H1 (cell line): ENCODE data around the gene ANKS1B.

Experiments
- BRCA1 ChIP-seq: IDR thresholded peaks from 2 replicates; pipeline ENCODE4 v1.6.1; 2012; ENCODE audit warnings: low read depth, low read length, improper control_type of control experiment
- CREB1 ChIP-seq: IDR thresholded peaks from 2 replicates; pipeline ENCODE4 v1.6.1; 2012; ENCODE audit warnings: inconsistent platforms
- EGR1 ChIP-seq: IDR thresholded peaks from 2 replicates; pipeline ENCODE4 v1.6.1; 2011; ENCODE audit warnings: low read depth, low read length, borderline replicate concordance
- JUND ChIP-seq: IDR thresholded peaks from 2 replicates; pipeline ENCODE4 v1.6.1; 2011; ENCODE audit warnings: mild to moderate bottlenecking, improper control_type of control experiment, low read length
- KDM5A ChIP-seq: fragments of 200-600 bp; IDR thresholded peaks from 2 replicates; pipeline ENCODE4 v1.7.1; 2012; ENCODE audit warnings: mild to moderate bottlenecking, low read length, inconsistent platforms, mixed read lengths
- PHF8 ChIP-seq: fragments of 200-600 bp; sonication (generic); conservative IDR thresholded peaks from 2 replicates; pipeline ENCODE4 v1.7.1; 2012; ENCODE audit warnings: low read depth, mild to moderate bottlenecking, inconsistent platforms, low read length, moderate library complexity
- POLR2A ChIP-seq, 2 experiments: IDR thresholded peaks; 1 replicate in 1 of 2; 2 replicates in 1 of 2; pipeline ENCODE4 v1.6.1; 2011; ENCODE audit warnings: low read depth in 2 of 2, low read length in 2 of 2, mild to moderate bottlenecking in 2 of 2; ENCODE audit errors: control extremely low read depth in 1 of 2
- POLR2AphosphoS5 ChIP-seq: IDR thresholded peaks from 2 replicates; pipeline ENCODE4 v1.6.1; 2011; ENCODE audit warnings: low read depth, low read length
- RAD21 ChIP-seq, 2 experiments: IDR thresholded peaks in 1 of 2; conservative IDR thresholded peaks in 1 of 2; 2 replicates each; pipeline ENCODE4 v1.6.1; 2011; ENCODE audit warnings: low read depth in 2 of 2, low read length in 2 of 2, improper control_type of control experiment in 1 of 2, inconsistent platforms in 1 of 2, mild to moderate bottlenecking in 1 of 2, moderate library complexity in 1 of 2
- SIRT6 ChIP-seq: IDR thresholded peaks from one replicate; pipeline ENCODE4 v1.7.1; 2012; ENCODE audit warnings: low read length, inconsistent platforms
- TBP ChIP-seq: IDR thresholded peaks from 2 replicates; pipeline ENCODE4 v1.6.1; 2011; ENCODE audit warnings: low read depth, low read length, improper control_type of control experiment
- TEAD4 ChIP-seq: IDR thresholded peaks from 2 replicates; pipeline ENCODE4 v1.6.1; 2012; ENCODE audit warnings: low read depth, low read length, inconsistent platforms, mixed read lengths
- TF ChIP-seq, protein P1 (sequence below), 3 experiments: IDR thresholded peaks; 1 replicate in 2 of 3; 2 replicates in 1 of 3; pipeline versions ENCODE4 v1.5.1 to v1.6.1; 2011; ENCODE audit warnings: low read length in 3 of 3, mild to moderate bottlenecking in 3 of 3, inconsistent platforms in 2 of 3, low read depth in 1 of 3, moderate library complexity in 1 of 3; ENCODE audit not compliant: insufficient read depth in 1 of 3; ENCODE audit errors: control extremely low read depth in 1 of 3
- TF ChIP-seq, protein P2 (sequence below): IDR thresholded peaks from 2 replicates; pipeline ENCODE4 v1.6.1; 2012; ENCODE audit warnings: inconsistent platforms

DNA sequence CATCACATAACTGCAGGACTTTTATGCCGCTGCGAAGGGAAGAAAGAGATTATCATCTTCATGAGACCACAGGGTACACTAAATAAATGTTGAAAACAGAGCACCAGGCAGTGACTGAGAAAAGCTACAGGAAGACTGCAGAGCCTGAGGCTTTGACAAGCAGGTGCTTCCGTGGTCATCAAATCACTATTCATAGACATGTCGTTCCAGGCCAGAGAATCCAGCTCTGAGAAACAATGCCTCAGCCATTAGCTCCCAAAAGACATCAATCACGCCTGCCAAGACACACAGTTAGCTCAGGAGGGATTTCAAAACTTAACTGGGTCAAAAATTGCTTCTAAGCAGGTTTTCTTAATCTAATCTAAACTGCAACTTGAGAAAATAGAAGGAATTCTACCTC is 384.3 kb downstream of the ANKS1B start:
- TF ChIP-seq POLR2AphosphoS5, result no peak
- no peak for TF ChIP-seq TEAD4
- TF ChIP-seq POLR2A (IDR thresholded peaks at IDR 0.05; ENCODE audit: control extremely low read depth in 1 of 2, low read depth in 2 of 2, low read length in 2 of 2), result no peak
- TF ChIP-seq, protein P1, sequence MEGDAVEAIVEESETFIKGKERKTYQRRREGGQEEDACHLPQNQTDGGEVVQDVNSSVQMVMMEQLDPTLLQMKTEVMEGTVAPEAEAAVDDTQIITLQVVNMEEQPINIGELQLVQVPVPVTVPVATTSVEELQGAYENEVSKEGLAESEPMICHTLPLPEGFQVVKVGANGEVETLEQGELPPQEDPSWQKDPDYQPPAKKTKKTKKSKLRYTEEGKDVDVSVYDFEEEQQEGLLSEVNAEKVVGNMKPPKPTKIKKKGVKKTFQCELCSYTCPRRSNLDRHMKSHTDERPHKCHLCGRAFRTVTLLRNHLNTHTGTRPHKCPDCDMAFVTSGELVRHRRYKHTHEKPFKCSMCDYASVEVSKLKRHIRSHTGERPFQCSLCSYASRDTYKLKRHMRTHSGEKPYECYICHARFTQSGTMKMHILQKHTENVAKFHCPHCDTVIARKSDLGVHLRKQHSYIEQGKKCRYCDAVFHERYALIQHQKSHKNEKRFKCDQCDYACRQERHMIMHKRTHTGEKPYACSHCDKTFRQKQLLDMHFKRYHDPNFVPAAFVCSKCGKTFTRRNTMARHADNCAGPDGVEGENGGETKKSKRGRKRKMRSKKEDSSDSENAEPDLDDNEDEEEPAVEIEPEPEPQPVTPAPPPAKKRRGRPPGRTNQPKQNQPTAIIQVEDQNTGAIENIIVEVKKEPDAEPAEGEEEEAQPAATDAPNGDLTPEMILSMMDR (IDR thresholded peaks at IDR 0.05; ENCODE audit: control extremely low read depth in 1 of 3, insufficient read depth in 1 of 3, low read depth in 1 of 3, low read length in 3 of 3), result no peak
- TF ChIP-seq JUND, result no peak
- TF ChIP-seq RAD21 (IDR thresholded peaks at IDR 0.05 in 1 of 2, conservative IDR thresholded peaks at IDR 0.05 in 1 of 2; ENCODE audit: low read depth in 2 of 2, low read length in 2 of 2), result no peak
- TF ChIP-seq SIRT6, result no peak
- TF ChIP-seq PHF8, result no peak
- TF ChIP-seq EGR1, result no peak
- TF ChIP-seq BRCA1, result no peak
- TF ChIP-seq KDM5A, result no peak
- no peak for TF ChIP-seq CREB1
- TF ChIP-seq, protein P2, sequence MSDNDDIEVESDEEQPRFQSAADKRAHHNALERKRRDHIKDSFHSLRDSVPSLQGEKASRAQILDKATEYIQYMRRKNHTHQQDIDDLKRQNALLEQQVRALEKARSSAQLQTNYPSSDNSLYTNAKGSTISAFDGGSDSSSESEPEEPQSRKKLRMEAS, result no peak
- TF ChIP-seq TBP, result no peak
